Neuronal stem cell (in vitro differentiated cells): ENCODE measurements around the gene TALDO1.

Source experiments
- DNase-seq: peaks from one replicate; pipeline ENCODE4 v3.0.0-alpha.2; 2013; ENCODE audit warnings: low spot score
- H2AFZ ChIP-seq: one replicate; pipeline ENCODE4 v1.6.1; 2013; ENCODE audit warnings: mild to moderate bottlenecking, low read length, inconsistent platforms
- H2AK5ac ChIP-seq: 2 replicates; pipeline ENCODE4 v1.6.1; 2013; ENCODE audit warnings: low read depth, mild to moderate bottlenecking, inconsistent platforms, low read length, moderate library complexity, mixed read lengths
- H2BK120ac ChIP-seq: 2 replicates; pipeline ENCODE4 v1.6.1; 2013; ENCODE audit warnings: low read depth, mild to moderate bottlenecking, inconsistent platforms, low read length, moderate library complexity, mixed read lengths
- H2BK12ac ChIP-seq: one replicate; pipeline ENCODE4 v1.6.1; 2013; ENCODE audit warnings: low read length, inconsistent platforms
- H2BK15ac ChIP-seq: 2 replicates; pipeline ENCODE4 v1.6.1; 2013; ENCODE audit warnings: mild to moderate bottlenecking, low read length, inconsistent platforms, mixed read lengths
- H2BK5ac ChIP-seq: one replicate; pipeline ENCODE4 v1.6.1; 2013; ENCODE audit warnings: inconsistent platforms, mild to moderate bottlenecking, low read length, moderate library complexity
- H3K14ac ChIP-seq: one replicate; pipeline ENCODE4 v1.6.1; 2013; ENCODE audit warnings: low read length, inconsistent platforms
- H3K18ac ChIP-seq: 2 replicates; pipeline ENCODE4 v1.6.1; 2013; ENCODE audit warnings: low read length, inconsistent platforms
- H3K23ac ChIP-seq: 2 replicates; pipeline ENCODE4 v1.6.1; 2013; ENCODE audit warnings: low read depth, mild to moderate bottlenecking, mixed read lengths, low read length, inconsistent platforms; ENCODE audit not compliant: poor library complexity
- H3K27ac ChIP-seq: replicated peaks from 3 replicates; pipeline ENCODE4 v1.5.1; 2013; ENCODE audit warnings: low read length, inconsistent platforms
- H3K27me3 ChIP-seq, 3 experiments: 2 replicates each; pipeline ENCODE4 v1.6.1; 2013; ENCODE audit warnings: low read length in 3 of 3, mild to moderate bottlenecking in 2 of 3, inconsistent platforms in 1 of 3, low read depth in 1 of 3, mixed read lengths in 1 of 3, moderate library complexity in 1 of 3; ENCODE audit not compliant: control insufficient read depth in 3 of 3, insufficient read depth in 3 of 3
- H3K36me3 ChIP-seq, 2 donors: replicated peaks in 1 of 2; 2 replicates each; pipeline ENCODE4 v1.6.1; 2013; ENCODE audit warnings: low read length in 2 of 2; ENCODE audit not compliant: control insufficient read depth in 2 of 2, insufficient read depth in 2 of 2
- H3K4ac ChIP-seq: 2 replicates; pipeline ENCODE4 v1.6.1; 2013; ENCODE audit warnings: inconsistent platforms, mild to moderate bottlenecking, low read length, moderate library complexity
- H3K4me1 ChIP-seq, 2 donors: 1 replicate in 1 of 2; 2 replicates in 1 of 2; pipeline ENCODE4 v1.6.1; 2013; ENCODE audit warnings: low read length in 2 of 2, low read depth in 1 of 2; ENCODE audit not compliant: control insufficient read depth in 2 of 2, insufficient read depth in 1 of 2
- H3K4me2 ChIP-seq: one replicate; pipeline ENCODE4 v1.6.1; 2013; ENCODE audit warnings: mild to moderate bottlenecking, low read length, inconsistent platforms; ENCODE audit not compliant: insufficient read depth, poor library complexity, severe bottlenecking
- H3K4me3 ChIP-seq, 2 donors: 2 replicates each; pipeline ENCODE4 v1.5.1; 2013; ENCODE audit warnings: low read length in 2 of 2, mild to moderate bottlenecking in 2 of 2, inconsistent platforms in 1 of 2, moderate library complexity in 1 of 2
- H3K79me1 ChIP-seq: one replicate; pipeline ENCODE4 v1.6.1; 2013; ENCODE audit warnings: low read depth, mild to moderate bottlenecking, inconsistent platforms, low read length, moderate library complexity
- H3K9ac ChIP-seq: one replicate; pipeline ENCODE4 v1.6.1; 2013; ENCODE audit warnings: mild to moderate bottlenecking, low read depth, low read length, inconsistent platforms; ENCODE audit not compliant: poor library complexity
- H3K9me3 ChIP-seq, 2 donors: replicated peaks in 1 of 2; 2 replicates each; pipeline versions ENCODE3 to v1.6.1; 2013; ENCODE audit warnings: low read length in 2 of 2, mild to moderate bottlenecking in 2 of 2, inconsistent platforms in 1 of 2, low read depth in 1 of 2, mixed read lengths in 1 of 2, moderate library complexity in 1 of 2; ENCODE audit not compliant: control insufficient read depth in 2 of 2, insufficient read depth in 1 of 2
- H4K8ac ChIP-seq: one replicate; pipeline ENCODE4 v1.6.1; 2013; ENCODE audit warnings: low read depth, mild to moderate bottlenecking, inconsistent platforms, low read length, moderate library complexity
- H4K91ac ChIP-seq: one replicate; pipeline ENCODE4 v1.6.1; 2013; ENCODE audit warnings: low read length, low read depth, mild to moderate bottlenecking, inconsistent platforms; ENCODE audit not compliant: poor library complexity
- WGBS, 2 donors: extraction: QIAGEN DNeasy Blood & Tissue Kit; methylation state at CpG; one replicate each; pipeline ENCODE4 v1.1.7; 2013; ENCODE audit warnings: missing lambda C conversion rate in 2 of 2, mixed read lengths in 1 of 2; ENCODE audit not compliant: insufficient read length in 2 of 2, insufficient replicate concordance in 1 of 2; ENCODE audit errors: extremely low coverage in 2 of 2; 5-methylcytosine and 5-hydroxymethylcytosine counted together

Gene TALDO1

GRCh38 chr11:724778-725386 is 22.4 kb upstream of the TALDO1 start:
- H3K79me1 ChIP-seq, result no peaks in the 10 kb centered on the region
- H4K91ac ChIP-seq, result no peak overlapping the region
- peak overlapping the region; percentile 69 for H2BK15ac ChIP-seq
- no peak overlapping the region for H3K27ac ChIP-seq
- H3K4me1 ChIP-seq, result peaks cover 10 to 14% of the 10 kb centered on the region in 2 donors
- peaks cover 5 to 75% (median 48%) of the 10 kb centered on the region in 3 experiments for H3K27me3 ChIP-seq
- H3K14ac ChIP-seq, result no peak overlapping the region
- H3K9me3 ChIP-seq, result no peaks in the 10 kb centered on the region
- H2AK5ac ChIP-seq, result peak overlapping the region; percentile 93
- peak overlapping the region; percentile 85 for H3K23ac ChIP-seq
- no peak overlapping the region for H3K4me3 ChIP-seq
- peak overlapping the region; percentile 60 for H2BK5ac ChIP-seq
- peak overlapping the region; percentile 3 for H2BK120ac ChIP-seq
- H2BK12ac ChIP-seq, result no peak overlapping the region
- DNase-seq, result no peak
- peak overlapping the region; percentile 80 for H3K18ac ChIP-seq
- H3K36me3 ChIP-seq, result no peaks in the 10 kb centered on the region
- no peak overlapping the region for H3K4me2 ChIP-seq
- no CpG with 5 or more reads among the region's 18 CpGs for WGBS, 2 donors
- no peak overlapping the region for H3K4ac ChIP-seq
- peak overlapping the region; percentile 43 for H4K8ac ChIP-seq
- H2AFZ ChIP-seq, result no peak overlapping the region
- H3K9ac ChIP-seq, result no peak overlapping the region

GRCh38 chr11:725624-726202 is 21.6 kb upstream of the TALDO1 start:
- no CpG with 5 or more reads among the region's 53 CpGs for WGBS, 2 donors
- Histone ChIP-seq H3K27ac (no peak overlapping the region), H3K4me2 (peak overlapping the region; percentile 89), H3K27me3 (peaks cover 3 to 66% (median 41%) of the 10 kb centered on the region in 3 experiments), H2BK120ac (no peak overlapping the region), H2AFZ (peak overlapping the region; percentile 84), H2AK5ac (peak overlapping the region; percentile 80), H4K8ac (peak overlapping the region; percentile 4), H2BK5ac (no peak overlapping the region), H2BK15ac (peak overlapping the region; percentile 58), H3K9ac (peak overlapping the region; percentile 77), H3K79me1 (no peaks in the 10 kb centered on the region), H3K9me3 (no peaks in the 10 kb centered on the region), H4K91ac (no peak overlapping the region), H3K23ac (peak overlapping the region; percentile 85), H3K4ac (no peak overlapping the region), H3K14ac (no peak overlapping the region), H3K36me3 (no peaks in the 10 kb centered on the region), H3K18ac (peak overlapping the region; percentile 89), H2BK12ac (no peak overlapping the region), H3K4me3 (peak overlapping the region in 1 of 2 donors; percentile 69), H3K4me1 (peaks cover 10% of the 10 kb centered on the region in 2 donors)
- DNase-seq, result no peak

- H3K4ac ChIP-seq, result no peak overlapping the region
- no peaks in the 10 kb centered on the region for H3K36me3 ChIP-seq
- H3K79me1 ChIP-seq, result no peaks in the 10 kb centered on the region
- peak overlapping the region; percentile 81 for H3K9ac ChIP-seq
- peaks cover 10% of the 10 kb centered on the region in 2 donors for H3K4me1 ChIP-seq
- no peak overlapping the region for H4K91ac ChIP-seq
- no CpG with 5 or more reads among the region's 61 CpGs for WGBS, 2 donors
- H4K8ac ChIP-seq, result peak overlapping the region; percentile 43
- H2AK5ac ChIP-seq, result peak overlapping the region; percentile 80
- peak overlapping the region; percentile 49 for H2BK15ac ChIP-seq
- H3K23ac ChIP-seq, result peak overlapping the region; percentile 95
- H2BK5ac ChIP-seq, result peak overlapping the region; percentile 24
- H3K14ac ChIP-seq, result peak overlapping the region; percentile 63
- H2BK12ac ChIP-seq, result peak overlapping the region; percentile 10
- peak overlapping the region; percentile 89 for H3K4me2 ChIP-seq
- no peaks in the 10 kb centered on the region for H3K9me3 ChIP-seq
- peaks cover 3 to 59% (median 41%) of the 10 kb centered on the region in 3 experiments for H3K27me3 ChIP-seq
- peak overlapping the region; percentile 94 for H3K18ac ChIP-seq
- peak overlapping the region in 1 of 2 donors; percentile 58 for H3K4me3 ChIP-seq
- no peak for DNase-seq
- peak overlapping the region; percentile 84 for H2AFZ ChIP-seq
- H3K27ac ChIP-seq, result no peak overlapping the region
- H2BK120ac ChIP-seq, result peak overlapping the region; percentile 81
Observed at GRCh38 chr11:726278-727220, 20.7 kb upstream of the TALDO1 start.
